OCI-LY3 (cell line): ENCODE measurements around the gene FIG4.

Source experiments
- H2AFZ ChIP-seq: fragments of 200-600, 300-600 bp; shearing (Covaris generic); 2 replicates; pipeline ENCODE4 v1.6.0; 2014; ENCODE audit warnings: antibody characterized with exemption, low read depth, low read length
- H3K27ac ChIP-seq: fragments of 200-600, 300-600 bp; sonication (generic); 2 replicates; pipeline ENCODE4 v1.5.1; 2014; ENCODE audit warnings: mild to moderate bottlenecking, low read length, moderate library complexity, mixed read lengths
- H3K27me3 ChIP-seq: fragments of 200-600, 300-600 bp; sonication (generic); 2 replicates; pipeline ENCODE4 v1.6.1; 2014; ENCODE audit warnings: low read depth, low read length, mixed read lengths
- H3K36me3 ChIP-seq: fragments of 200-600, 300-600 bp; sonication (generic); replicated peaks from 2 replicates; pipeline ENCODE3; 2014; ENCODE audit warnings: low read depth, low read length, mixed read lengths
- H3K4me1 ChIP-seq: fragments of 300-600, 200-600 bp; sonication (generic); 2 replicates; pipeline ENCODE4 v1.6.1; 2014; ENCODE audit warnings: low read length, mixed read lengths
- H3K4me2 ChIP-seq: fragments of 200-600, 300-600 bp; sonication (generic); 2 replicates; pipeline ENCODE4 v1.6.1; 2014; ENCODE audit warnings: low read length, mixed read lengths
- H3K4me3 ChIP-seq: fragments of 300-600, 200-600 bp; sonication (generic); 2 replicates; pipeline ENCODE4 v1.5.1; 2014; ENCODE audit warnings: antibody characterized with exemption, mild to moderate bottlenecking, low read length, moderate library complexity
- H3K79me2 ChIP-seq: fragments of 300-600, 200-600 bp; shearing (Covaris generic); 2 replicates; pipeline ENCODE4 v1.6.1; 2014; ENCODE audit warnings: mild to moderate bottlenecking, low read length, mixed read lengths
- H3K9ac ChIP-seq: fragments of 300-600, 200-600 bp; shearing (Covaris generic); 2 replicates; pipeline ENCODE4 v1.6.0; 2014; ENCODE audit warnings: mild to moderate bottlenecking, low read length, moderate library complexity
- H3K9me3 ChIP-seq: fragments of 200-600, 300-600 bp; shearing (Covaris generic); 2 replicates; pipeline ENCODE4 v1.6.1; 2014; ENCODE audit warnings: low read length, mixed read lengths; ENCODE audit not compliant: insufficient read depth
- H4K20me1 ChIP-seq: fragments of 200-600, 300-600 bp; sonication (generic); 2 replicates; pipeline ENCODE4 v1.6.1; 2016; ENCODE audit warnings: low read length, mixed read lengths; ENCODE audit not compliant: insufficient read depth
- CTCF ChIP-seq: fragments of 200-600, 300-600 bp; sonication (generic); IDR thresholded peaks from 2 replicates; pipeline ENCODE4 v1.5.1; 2014; ENCODE audit warnings: antibody characterized with exemption, low read length, low read depth
- EZH2phosphoT487 ChIP-seq: fragments of 200-600 bp; shearing (Covaris generic); IDR thresholded peaks from 2 replicates; pipeline ENCODE4 v1.6.1; 2018; ENCODE audit warnings: antibody characterized with exemption, mixed run types, low read depth

The FIG4 gene

GRCh38 chr6:109816452-109817374, 125.6 kb downstream of the FIG4 start:
- no peaks in the 10 kb centered on the region for H3K36me3 ChIP-seq
- H3K27me3 ChIP-seq, result no peaks in the 10 kb centered on the region
- no peaks in the 10 kb centered on the region for H3K9me3 ChIP-seq
- H4K20me1 ChIP-seq, result no peaks in the 10 kb centered on the region
- no peak overlapping the region for H3K27ac ChIP-seq
- no peak overlapping the region for H3K4me3 ChIP-seq
- H3K4me1 ChIP-seq, result peaks cover 9% of the 10 kb centered on the region
- no peak overlapping the region for H2AFZ ChIP-seq
- no peaks in the 10 kb centered on the region for H3K79me2 ChIP-seq
- TF ChIP-seq CTCF (no peak), EZH2phosphoT487 (no peak)
- no peak overlapping the region for H3K9ac ChIP-seq
- H3K4me2 ChIP-seq, result no peak overlapping the region

- Histone ChIP-seq H3K4me1 (peaks cover 9% of the 10 kb centered on the region), H3K4me3 (no peak overlapping the region), H3K4me2 (no peak overlapping the region; the same call in 1 of the 2 replicates), H3K27ac (no peak overlapping the region), H3K27me3 (no peaks in the 10 kb centered on the region), H3K79me2 (no peaks in the 10 kb centered on the region), H3K36me3 (peaks cover 3% of the 10 kb centered on the region), H3K9ac (no peak overlapping the region), H3K9me3 (no peaks in the 10 kb centered on the region), H4K20me1 (no peaks in the 10 kb centered on the region), H2AFZ (no peak overlapping the region)
- no peak for TF ChIP-seq EZH2phosphoT487
Observed at GRCh38 chr6:109820706-109821350, 129.7 kb downstream of the FIG4 start.

- Histone ChIP-seq H3K4me3 (no peak overlapping the region), H4K20me1 (no peaks in the 10 kb centered on the region), H3K27me3 (no peaks in the 10 kb centered on the region), H3K36me3 (peaks cover 5% of the 10 kb centered on the region), H3K4me2 (no peak overlapping the region), H3K79me2 (no peaks in the 10 kb centered on the region), H3K27ac (no peak overlapping the region), H2AFZ (no peak overlapping the region), H3K9ac (no peak overlapping the region), H3K4me1 (peaks cover 9% of the 10 kb centered on the region), H3K9me3 (no peaks in the 10 kb centered on the region)
- TF ChIP-seq EZH2phosphoT487 (no peak), CTCF (no peak)
Observed at GRCh38 chr6:109821428-109821827, 130.3 kb downstream of the FIG4 start.

GRCh38 chr6:109824105-109824504, 133.0 kb downstream of the FIG4 start:
- Histone ChIP-seq H3K36me3 (peaks cover 6% of the 10 kb centered on the region), H4K20me1 (no peaks in the 10 kb centered on the region), H3K4me1 (peaks cover 9% of the 10 kb centered on the region), H3K79me2 (no peaks in the 10 kb centered on the region), H3K4me2 (no peak overlapping the region), H3K27ac (no peak overlapping the region), H3K27me3 (no peaks in the 10 kb centered on the region), H3K4me3 (no peak overlapping the region), H3K9me3 (no peaks in the 10 kb centered on the region), H3K9ac (no peak overlapping the region), H2AFZ (no peak overlapping the region)
- no peak for TF ChIP-seq CTCF
- no peak for TF ChIP-seq EZH2phosphoT487
